GM19372 (cell line): ENCODE data around the gene TOR1AIP1.
"Not testable (repeated sequence)": the region's sequence is repeated elsewhere in the genome, so short reads cannot be mapped to it uniquely, and the experiment has no call there.

Experiments
- ATAC-seq: cut with Tn5 transposase; IDR thresholded peaks from one replicate; pipeline ENCODE4 v1.9.1; 2021; ENCODE audit warnings: mild to moderate bottlenecking, low read depth, moderate library complexity; ENCODE audit not compliant: unreplicated experiment

TOR1AIP1 gene

GRCh38 chr1:179935909-179936496 lies 53.9 kb downstream of the TOR1AIP1 start:
- ATAC-seq: peak; percentile 56

- no peak for ATAC-seq
These were observed 55.7 kb downstream of the TOR1AIP1 start for GRCh38 chr1:179937668-179938254.

- ATAC-seq: no peak
These were observed 56.7 kb downstream of the TOR1AIP1 start for GRCh38 chr1:179938752-179939151.

DNA sequence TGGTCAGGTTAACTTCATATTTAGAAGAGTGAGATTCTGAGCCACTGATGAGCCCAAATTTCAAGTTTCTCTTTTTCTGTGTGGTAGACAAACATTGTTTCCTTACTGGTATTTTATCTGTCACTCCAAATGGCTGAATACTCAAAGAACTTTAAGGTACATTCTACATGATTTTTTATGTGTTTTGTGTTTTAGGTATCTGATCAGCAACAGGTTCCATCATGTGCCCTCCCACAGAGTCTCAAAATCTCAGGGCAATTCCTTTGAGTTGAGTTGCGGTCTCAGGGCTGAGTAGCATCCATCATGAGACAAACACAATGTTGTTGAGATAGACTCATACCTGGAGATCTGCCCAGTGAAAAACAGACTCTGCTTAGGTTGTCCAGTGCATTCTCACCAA lies 57.9 kb downstream of the TOR1AIP1 start:
- no peak for ATAC-seq

DNA sequence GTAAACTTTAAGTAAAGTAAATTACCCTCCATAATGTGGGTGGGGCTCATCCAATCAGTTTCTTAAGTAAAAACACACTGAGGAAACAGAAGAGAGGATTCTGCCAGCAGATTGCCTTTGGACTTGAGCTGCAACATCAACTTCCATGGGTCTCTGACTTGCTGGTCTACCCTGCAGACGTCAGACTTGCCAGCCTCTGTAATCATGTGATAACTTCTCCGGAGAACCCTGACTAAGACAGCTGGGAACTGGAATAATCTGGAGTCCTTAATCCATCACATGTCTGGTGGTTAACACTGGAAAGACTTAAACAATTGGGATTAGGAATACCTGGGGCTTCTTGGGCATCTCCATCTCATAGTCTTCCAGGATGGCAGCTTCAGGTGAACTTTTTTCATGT lies 59.4 kb downstream of the TOR1AIP1 start:
- ATAC-seq: no peak

DNA sequence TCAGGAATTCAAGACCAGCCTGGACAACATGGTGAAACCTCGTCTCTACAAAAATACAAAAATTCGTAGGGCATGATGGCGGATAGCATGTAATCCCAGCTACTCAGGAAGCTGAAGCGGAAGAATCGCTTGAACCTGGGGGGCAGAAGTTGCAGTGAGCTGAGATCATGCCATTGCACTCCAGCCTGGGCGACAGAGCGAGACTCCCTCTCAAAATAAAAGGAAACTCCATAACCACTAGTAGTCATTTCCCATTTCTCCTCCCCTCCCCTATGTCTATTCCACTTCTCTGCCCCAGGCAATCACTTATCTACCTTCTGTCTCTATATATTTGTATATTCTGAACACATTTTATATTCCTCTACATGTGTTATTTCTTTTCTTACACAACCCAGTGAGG lies 68.6 kb downstream of the TOR1AIP1 start:
- no peak for ATAC-seq

- no peak for ATAC-seq
These were observed 69.5 kb downstream of the TOR1AIP1 start for GRCh38 chr1:179951383-179952144.

- ATAC-seq: no peak
These were observed 70.1 kb downstream of the TOR1AIP1 start for GRCh38 chr1:179952186-179952585.

- peak; percentile 17 for ATAC-seq
These were observed 71.9 kb downstream of the TOR1AIP1 start for GRCh38 chr1:179953974-179954492.

- ATAC-seq: peak; percentile 83
These were observed 72.6 kb downstream of the TOR1AIP1 start, which contains the start of gene CEP350 for GRCh38 chr1:179954493-179955286. Gene CEP350, plus strand, starts transcription at chr1:179954810. Its CDS starts 31,372 bp downstream, at chr1:179986182.

- no peak for ATAC-seq
These were observed 73.2 kb downstream of the TOR1AIP1 start for GRCh38 chr1:179955287-179955680.

DNA sequence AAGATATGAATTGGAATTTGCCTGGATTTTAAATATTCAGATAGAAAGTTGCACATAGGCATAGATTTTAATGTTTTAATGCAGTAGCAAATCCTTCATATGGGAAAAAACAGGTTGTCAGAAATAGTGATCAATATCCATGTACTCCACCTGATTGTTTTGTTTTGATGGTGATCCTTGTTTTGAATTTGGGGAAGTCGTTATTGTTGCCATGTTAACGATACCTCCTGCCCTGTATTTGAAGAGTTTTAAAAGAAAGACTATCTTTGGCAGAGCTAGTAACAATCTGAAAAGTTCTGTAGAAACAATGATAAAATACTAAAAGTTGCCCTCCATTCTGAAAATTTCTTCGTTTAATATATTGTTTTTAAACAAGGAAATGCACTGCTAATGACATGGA lies 73.6 kb downstream of the TOR1AIP1 start:
- ATAC-seq: no peak

- no peak for ATAC-seq
These were observed 76.3 kb downstream of the TOR1AIP1 start for GRCh38 chr1:179958359-179958758.

GRCh38 chr1:179962168-179962567 lies 80.1 kb downstream of the TOR1AIP1 start:
- not testable (repeated sequence) for ATAC-seq

DNA sequence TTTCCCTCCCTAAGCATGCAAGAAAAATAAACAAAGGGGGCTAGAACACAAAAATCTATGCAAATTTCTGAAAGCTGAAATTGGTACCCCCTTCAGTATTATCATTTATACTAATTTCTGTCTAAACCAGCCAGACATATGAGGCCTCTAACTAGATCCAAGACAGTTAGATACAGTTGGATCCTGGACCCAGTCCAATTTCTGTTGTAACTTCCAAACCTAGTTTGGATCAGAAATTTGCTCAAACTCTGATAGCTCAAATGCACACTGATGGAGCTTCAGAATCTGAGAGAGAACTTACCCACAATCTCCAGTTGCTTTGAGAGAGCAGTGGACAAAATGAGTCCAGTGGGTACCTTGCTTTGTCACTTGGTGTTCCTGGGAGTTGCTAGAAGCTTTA lies 84.5 kb downstream of the TOR1AIP1 start:
- no peak for ATAC-seq

GRCh38 chr1:179968284-179968993 lies 86.4 kb downstream of the TOR1AIP1 start:
- no peak for ATAC-seq

GRCh38 chr1:179968994-179969919 lies 87.2 kb downstream of the TOR1AIP1 start:
- no peak for ATAC-seq
